OCI-LY3 (cell line): ENCODE measurements around the gene CTBP2.
"Not testable (repeated sequence)": the region's sequence is repeated elsewhere in the genome, so short reads cannot be mapped to it uniquely, and the experiment has no call there.

Source experiments
- H2AFZ ChIP-seq: fragments of 200-600, 300-600 bp; shearing (Covaris generic); 2 replicates; pipeline ENCODE4 v1.6.0; 2014; ENCODE audit warnings: antibody characterized with exemption, low read depth, low read length
- H3K27ac ChIP-seq: fragments of 200-600, 300-600 bp; sonication (generic); 2 replicates; pipeline ENCODE4 v1.5.1; 2014; ENCODE audit warnings: mild to moderate bottlenecking, low read length, moderate library complexity, mixed read lengths
- H3K27me3 ChIP-seq: fragments of 200-600, 300-600 bp; sonication (generic); 2 replicates; pipeline ENCODE4 v1.6.1; 2014; ENCODE audit warnings: low read depth, low read length, mixed read lengths
- H3K36me3 ChIP-seq: fragments of 200-600, 300-600 bp; sonication (generic); replicated peaks from 2 replicates; pipeline ENCODE3; 2014; ENCODE audit warnings: low read depth, low read length, mixed read lengths
- H3K4me1 ChIP-seq: fragments of 300-600, 200-600 bp; sonication (generic); 2 replicates; pipeline ENCODE4 v1.6.1; 2014; ENCODE audit warnings: low read length, mixed read lengths
- H3K4me2 ChIP-seq: fragments of 200-600, 300-600 bp; sonication (generic); 2 replicates; pipeline ENCODE4 v1.6.1; 2014; ENCODE audit warnings: low read length, mixed read lengths
- H3K4me3 ChIP-seq: fragments of 300-600, 200-600 bp; sonication (generic); 2 replicates; pipeline ENCODE4 v1.5.1; 2014; ENCODE audit warnings: antibody characterized with exemption, mild to moderate bottlenecking, low read length, moderate library complexity
- H3K79me2 ChIP-seq: fragments of 300-600, 200-600 bp; shearing (Covaris generic); 2 replicates; pipeline ENCODE4 v1.6.1; 2014; ENCODE audit warnings: mild to moderate bottlenecking, low read length, mixed read lengths
- H3K9ac ChIP-seq: fragments of 300-600, 200-600 bp; shearing (Covaris generic); 2 replicates; pipeline ENCODE4 v1.6.0; 2014; ENCODE audit warnings: mild to moderate bottlenecking, low read length, moderate library complexity
- H3K9me3 ChIP-seq: fragments of 200-600, 300-600 bp; shearing (Covaris generic); 2 replicates; pipeline ENCODE4 v1.6.1; 2014; ENCODE audit warnings: low read length, mixed read lengths; ENCODE audit not compliant: insufficient read depth
- H4K20me1 ChIP-seq: fragments of 200-600, 300-600 bp; sonication (generic); 2 replicates; pipeline ENCODE4 v1.6.1; 2016; ENCODE audit warnings: low read length, mixed read lengths; ENCODE audit not compliant: insufficient read depth
- CTCF ChIP-seq: fragments of 200-600, 300-600 bp; sonication (generic); IDR thresholded peaks from 2 replicates; pipeline ENCODE4 v1.5.1; 2014; ENCODE audit warnings: antibody characterized with exemption, low read length, low read depth
- EZH2phosphoT487 ChIP-seq: fragments of 200-600 bp; shearing (Covaris generic); IDR thresholded peaks from 2 replicates; pipeline ENCODE4 v1.6.1; 2018; ENCODE audit warnings: antibody characterized with exemption, mixed run types, low read depth

Gene CTBP2

GRCh38 chr10:125060826-125061556 is 99.4 kb downstream of the CTBP2 start:
- Histone ChIP-seq H3K27me3 (peaks cover 80% of the 10 kb centered on the region), H4K20me1 (peaks cover 79% of the 10 kb centered on the region), H3K4me3 (no peak overlapping the region), H3K27ac (no peak overlapping the region), H2AFZ (no peak overlapping the region), H3K9ac (no peak overlapping the region), H3K36me3 (no peaks in the 10 kb centered on the region), H3K79me2 (no peaks in the 10 kb centered on the region), H3K4me1 (peaks cover 23% of the 10 kb centered on the region), H3K9me3 (no peaks in the 10 kb centered on the region), H3K4me2 (no peak overlapping the region)
- TF ChIP-seq CTCF (peak; percentile 53), EZH2phosphoT487 (no peak)

GRCh38 chr10:125060482-125060825 is 99.9 kb downstream of the CTBP2 start:
- Histone ChIP-seq H3K4me3 (no peak overlapping the region), H2AFZ (no peak overlapping the region), H3K9ac (no peak overlapping the region), H3K79me2 (no peaks in the 10 kb centered on the region), H3K4me1 (peaks cover 22% of the 10 kb centered on the region), H3K4me2 (no peak overlapping the region), H3K27ac (no peak overlapping the region), H3K27me3 (peaks cover 78% of the 10 kb centered on the region), H4K20me1 (peaks cover 73% of the 10 kb centered on the region), H3K36me3 (no peaks in the 10 kb centered on the region), H3K9me3 (no peaks in the 10 kb centered on the region)
- no peak for TF ChIP-seq CTCF
- TF ChIP-seq EZH2phosphoT487, result no peak

- H3K27me3 ChIP-seq, result peaks cover 78% of the 10 kb centered on the region
- H2AFZ ChIP-seq, result no peak overlapping the region
- H3K79me2 ChIP-seq, result no peaks in the 10 kb centered on the region
- no peaks in the 10 kb centered on the region for H3K36me3 ChIP-seq
- H3K9ac ChIP-seq, result no peak overlapping the region
- no peak for TF ChIP-seq EZH2phosphoT487
- no peak for TF ChIP-seq CTCF
- no peak overlapping the region for H3K4me2 ChIP-seq
- H3K27ac ChIP-seq, result no peak overlapping the region
- peaks cover 18% of the 10 kb centered on the region for H3K4me1 ChIP-seq
- peaks cover 69% of the 10 kb centered on the region for H4K20me1 ChIP-seq
- H3K9me3 ChIP-seq, result no peaks in the 10 kb centered on the region
- no peak overlapping the region for H3K4me3 ChIP-seq
Measured at GRCh38 chr10:125060026-125060425, 100.3 kb downstream of the CTBP2 start.

GRCh38 chr10:125059348-125059747 is 101.0 kb downstream of the CTBP2 start:
- H3K27me3 ChIP-seq, result peaks cover 84% of the 10 kb centered on the region
- not testable (repeated sequence) for H3K79me2 ChIP-seq, H3K36me3 ChIP-seq

More at GRCh38 chr10:125059348-125059747, 101.0 kb downstream of the CTBP2 start:
- not testable (repeated sequence) for H3K9me3 ChIP-seq, H2AFZ ChIP-seq, H3K9ac ChIP-seq, H3K4me3 ChIP-seq, H3K27ac ChIP-seq, H3K4me2 ChIP-seq
- Histone ChIP-seq H3K4me1 (peaks cover 13% of the 10 kb centered on the region), H4K20me1 (peaks cover 66% of the 10 kb centered on the region)
